NCI-H82 treated with DMSO at 0.1 percent for 48 hours (cell line): ENCODE measurements around the gene ICE1.

Experiments
- DNase-seq: peaks from one replicate; lab custom pipeline; 2025; ENCODE audit not compliant: unreplicated experiment; lab: John Stamatoyannopoulos, UW

ICE1 gene

GRCh38 chr5:5532306-5533076 is 110.0 kb downstream of the ICE1 start:
- no peak for DNase-seq

- no peak for DNase-seq
Measured at GRCh38 chr5:5533927-5534326, 111.5 kb downstream of the ICE1 start.

DNA sequence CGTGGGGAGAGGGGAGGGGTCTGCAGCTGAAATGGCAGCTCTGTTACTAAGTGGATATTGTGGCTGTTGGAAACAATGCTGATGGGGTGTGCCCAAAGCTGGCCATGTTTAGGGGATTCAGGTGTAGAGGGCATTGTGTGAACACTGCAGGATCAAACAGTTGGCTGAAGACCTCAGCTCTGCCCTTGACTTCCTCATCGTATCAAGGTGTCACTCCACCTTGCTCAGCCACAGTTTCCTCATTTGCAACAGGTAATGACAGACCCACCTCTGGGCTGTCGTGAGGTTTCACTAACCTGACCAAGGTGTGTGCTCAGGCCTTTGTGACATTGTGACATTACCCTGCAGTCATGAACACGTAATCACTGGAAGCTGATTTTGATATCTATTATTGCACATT is 111.9 kb downstream of the ICE1 start:
- no peak for DNase-seq

- no peak for DNase-seq
Measured at GRCh38 chr5:5536871-5537270, 114.4 kb downstream of the ICE1 start.

- DNase-seq = no peak
Measured at GRCh38 chr5:5537426-5537825, 114.9 kb downstream of the ICE1 start.

- DNase-seq = no peak
Measured at GRCh38 chr5:5539590-5539989, 117.1 kb downstream of the ICE1 start.
